GM23338 (cell line): ENCODE results near the gene SNX9. TPM values are rescaled to one million over a fixed set of nuclear protein-coding genes. Genes with fewer than 3 reads are reported as not detected.

Source experiments
- ATAC-seq: fragments of 200-7000 bp; cut with Tn5 transposase; 3 replicates; pipeline ENCODE4 v1.9.1; 2020
- DNase-seq: peaks from one replicate; pipeline ENCODE4 v3.0.0-alpha.2; 2015; ENCODE audit warnings: low spot score
- H2AFZ ChIP-seq: fragments of 200-600 bp; sonication (generic); 2 replicates; pipeline ENCODE4 v1.8.0; 2016; ENCODE audit warnings: antibody characterized with exemption, mild to moderate bottlenecking, moderate library complexity
- H3F3A ChIP-seq: fragments of 200-600 bp; sonication (generic); replicated peaks from 2 replicates; pipeline ENCODE4 v1.8.0; 2017; ENCODE audit warnings: antibody characterized with exemption, mixed run types, low read depth
- H3K27ac ChIP-seq: fragments of 200-600 bp; sonication (generic); 2 replicates; pipeline ENCODE4 v1.6.1; 2016; ENCODE audit warnings: low read depth
- H3K27me3 ChIP-seq: fragments of 200-600 bp; sonication (generic); 2 replicates; pipeline ENCODE4 v1.8.0; 2016; ENCODE audit warnings: mild to moderate bottlenecking, mixed run types, moderate library complexity; ENCODE audit not compliant: insufficient read depth
- H3K36me3 ChIP-seq: fragments of 200-600 bp; sonication (generic); 2 replicates; pipeline ENCODE4 v1.8.0; 2016; ENCODE audit warnings: mild to moderate bottlenecking; ENCODE audit not compliant: insufficient read depth
- H3K4me1 ChIP-seq: fragments of 200-600 bp; sonication (generic); 2 replicates; pipeline ENCODE4 v1.8.0; 2016; ENCODE audit warnings: mild to moderate bottlenecking, moderate library complexity; ENCODE audit not compliant: insufficient read depth
- H3K4me2 ChIP-seq: fragments of 200-600 bp; sonication (generic); 2 replicates; pipeline ENCODE4 v1.7.1; 2017; ENCODE audit warnings: mixed run types
- H3K4me3 ChIP-seq: fragments of 200-600 bp; sonication (generic); 2 replicates; pipeline ENCODE4 v1.6.1; 2016; ENCODE audit warnings: mixed run types
- H3K79me2 ChIP-seq: fragments of 200-600 bp; sonication (generic); replicated peaks from 2 replicates; pipeline ENCODE4 v1.8.0; 2017; ENCODE audit warnings: mild to moderate bottlenecking; ENCODE audit not compliant: insufficient read depth
- H3K9me2 ChIP-seq: fragments of 200-600 bp; sonication (generic); 2 replicates; pipeline ENCODE4 v1.8.0; 2017; ENCODE audit not compliant: insufficient read depth
- H4K20me1 ChIP-seq: fragments of 200-600 bp; sonication (generic); replicated peaks from 2 replicates; pipeline ENCODE4 v1.8.0; 2017; ENCODE audit warnings: mild to moderate bottlenecking; ENCODE audit not compliant: insufficient read depth
- H3K27ac Mint-ChIP-seq: 2 replicates; pipeline ENCODE4 v1.8.0; 2020; ENCODE audit warnings: inconsistent platforms, mild to moderate bottlenecking, moderate library complexity, mixed read lengths
- H3K27me3 Mint-ChIP-seq: 3 replicates; pipeline ENCODE4 v1.8.0; 2022; ENCODE audit warnings: low read depth, mild to moderate bottlenecking, moderate library complexity, mixed read lengths, inconsistent platforms; ENCODE audit not compliant: insufficient read depth, poor library complexity
- H3K36me3 Mint-ChIP-seq: 3 replicates; pipeline ENCODE4 v1.8.0; 2021; ENCODE audit warnings: low read depth, mild to moderate bottlenecking, inconsistent platforms, moderate library complexity, mixed read lengths
- H3K4me1 Mint-ChIP-seq: 3 replicates; pipeline ENCODE4 v1.8.0; 2020; ENCODE audit warnings: mild to moderate bottlenecking, inconsistent platforms, mixed read lengths
- H3K4me3 Mint-ChIP-seq: 3 replicates; pipeline ENCODE4 v1.8.0; 2021; ENCODE audit warnings: moderate library complexity, mild to moderate bottlenecking, inconsistent platforms, mixed read lengths
- H3K9me3 Mint-ChIP-seq: 3 replicates; pipeline ENCODE4 v1.8.0; 2020; ENCODE audit warnings: moderate library complexity, mild to moderate bottlenecking, inconsistent platforms, mixed read lengths
- CREB1 ChIP-seq: fragments of 250-450 bp; sonication (Bioruptor Pico); IDR thresholded peaks from 2 replicates; pipeline ENCODE4 v1.5.0; 2020; ENCODE audit warnings: low read depth, mild to moderate bottlenecking, moderate library complexity
- CTCF ChIP-seq, 2 experiments: fragments of 200-600 bp in 1 of 2; sonication (generic) in 1 of 2; conservative IDR thresholded peaks; 2 replicates each; pipeline versions ENCODE4 v1.5.1 to v1.6.1; 2016 to 2017; ENCODE audit warnings: antibody characterized with exemption in 2 of 2, low read depth in 2 of 2, mild to moderate bottlenecking in 2 of 2, moderate library complexity in 1 of 2
- EZH2 ChIP-seq: fragments of 200-600 bp; sonication (generic); IDR thresholded peaks from one replicate; pipeline ENCODE4 v1.8.0; 2017; ENCODE audit warnings: antibody characterized with exemption, mild to moderate bottlenecking, low read depth; ENCODE audit not compliant: unreplicated experiment
- EZH2phosphoT487 ChIP-seq: fragments of 200-600 bp; sonication (generic); IDR thresholded peaks from one replicate; pipeline ENCODE4 v1.8.1; 2018; ENCODE audit warnings: antibody characterized with exemption; ENCODE audit not compliant: unreplicated experiment
- JUNB ChIP-seq: IDR thresholded peaks from one replicate; pipeline ENCODE4 v1.6.1; 2016; ENCODE audit warnings: antibody characterized with exemption; ENCODE audit not compliant: unreplicated experiment
- NANOG ChIP-seq: IDR thresholded peaks from 2 replicates; pipeline ENCODE4 v1.6.1; 2016; ENCODE audit warnings: antibody characterized with exemption, borderline replicate concordance
- POLR2AphosphoS5 ChIP-seq: IDR thresholded peaks from 2 replicates; pipeline ENCODE4 v1.6.1; 2016; ENCODE audit warnings: antibody characterized with exemption, low read depth
- STAT1 ChIP-seq: IDR thresholded peaks from one replicate; pipeline ENCODE4 v1.6.1; 2016; ENCODE audit warnings: antibody characterized with exemption; ENCODE audit not compliant: unreplicated experiment
- ZNF114 ChIP-seq: fragments of 250-450 bp; sonication (Bioruptor Pico); IDR thresholded peaks from 2 replicates; pipeline ENCODE4 v1.5.0; 2020; ENCODE audit warnings: mild to moderate bottlenecking, moderate library complexity
- ZNF331 ChIP-seq: fragments of 250-450 bp; sonication (Bioruptor Pico); IDR thresholded peaks from 2 replicates; pipeline ENCODE4 v1.5.0; 2020; ENCODE audit warnings: low read depth, mild to moderate bottlenecking, moderate library complexity
- ZNF462 ChIP-seq: fragments of 250-450 bp; sonication (Bioruptor Pico); IDR thresholded peaks from 2 replicates; pipeline ENCODE4 v1.5.0; 2020; ENCODE audit warnings: mild to moderate bottlenecking, moderate library complexity
- polyA plus RNA-seq: library from polyadenylated mRNA; unstranded; fragments of >200 nt; fragmentation: Nextera tagmentation; extraction: Ambion mirVana; gene quantifications from 2 replicates; pipeline ENCODE4 v1.2.1, GENCODE V29; 2016
- total RNA-seq: library from RNA; depleted of rRNA; stranded (reverse); fragments of >200 nt; shearing (Covaris generic); gene quantifications from 2 replicates; pipeline ENCODE4 v1.2.3, GENCODE V29; 2014
- TF ChIP-seq, protein P1 (sequence below): IDR thresholded peaks from one replicate; pipeline ENCODE4 v1.6.1; 2018; ENCODE audit warnings: antibody characterized with exemption; ENCODE audit not compliant: unreplicated experiment
- TF ChIP-seq, protein P2 (sequence below): IDR thresholded peaks from 2 replicates; pipeline ENCODE4 v1.6.1; 2016; ENCODE audit warnings: antibody characterized with exemption

SNX9 gene
- total and polyA plus RNA-seq, 2 experiments from 2014 or later, result 18.4 to 23.3 TPM

DNA sequence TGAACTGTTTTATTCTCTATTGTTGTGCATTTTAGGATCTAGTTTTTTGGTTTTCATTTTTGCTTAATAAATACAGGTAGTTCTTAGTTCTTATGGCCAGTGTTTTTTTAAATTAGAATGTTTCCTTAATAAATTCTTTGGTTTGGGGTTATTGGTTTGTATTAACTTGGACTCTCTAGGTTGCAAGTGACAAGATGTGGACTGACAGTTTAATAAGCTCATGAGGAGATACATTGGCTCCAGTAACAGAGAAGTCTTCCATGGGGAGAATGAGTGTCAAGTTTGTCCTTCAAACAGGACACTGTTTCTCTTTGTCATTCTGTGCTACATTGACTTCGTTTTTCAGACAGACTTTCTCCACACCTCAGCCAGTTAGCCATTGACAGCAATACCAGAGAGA is 39.7 kb downstream of the SNX9 start:
- TF ChIP-seq POLR2AphosphoS5, result no peak
- TF ChIP-seq EZH2, result no peak
- TF ChIP-seq, protein P1, sequence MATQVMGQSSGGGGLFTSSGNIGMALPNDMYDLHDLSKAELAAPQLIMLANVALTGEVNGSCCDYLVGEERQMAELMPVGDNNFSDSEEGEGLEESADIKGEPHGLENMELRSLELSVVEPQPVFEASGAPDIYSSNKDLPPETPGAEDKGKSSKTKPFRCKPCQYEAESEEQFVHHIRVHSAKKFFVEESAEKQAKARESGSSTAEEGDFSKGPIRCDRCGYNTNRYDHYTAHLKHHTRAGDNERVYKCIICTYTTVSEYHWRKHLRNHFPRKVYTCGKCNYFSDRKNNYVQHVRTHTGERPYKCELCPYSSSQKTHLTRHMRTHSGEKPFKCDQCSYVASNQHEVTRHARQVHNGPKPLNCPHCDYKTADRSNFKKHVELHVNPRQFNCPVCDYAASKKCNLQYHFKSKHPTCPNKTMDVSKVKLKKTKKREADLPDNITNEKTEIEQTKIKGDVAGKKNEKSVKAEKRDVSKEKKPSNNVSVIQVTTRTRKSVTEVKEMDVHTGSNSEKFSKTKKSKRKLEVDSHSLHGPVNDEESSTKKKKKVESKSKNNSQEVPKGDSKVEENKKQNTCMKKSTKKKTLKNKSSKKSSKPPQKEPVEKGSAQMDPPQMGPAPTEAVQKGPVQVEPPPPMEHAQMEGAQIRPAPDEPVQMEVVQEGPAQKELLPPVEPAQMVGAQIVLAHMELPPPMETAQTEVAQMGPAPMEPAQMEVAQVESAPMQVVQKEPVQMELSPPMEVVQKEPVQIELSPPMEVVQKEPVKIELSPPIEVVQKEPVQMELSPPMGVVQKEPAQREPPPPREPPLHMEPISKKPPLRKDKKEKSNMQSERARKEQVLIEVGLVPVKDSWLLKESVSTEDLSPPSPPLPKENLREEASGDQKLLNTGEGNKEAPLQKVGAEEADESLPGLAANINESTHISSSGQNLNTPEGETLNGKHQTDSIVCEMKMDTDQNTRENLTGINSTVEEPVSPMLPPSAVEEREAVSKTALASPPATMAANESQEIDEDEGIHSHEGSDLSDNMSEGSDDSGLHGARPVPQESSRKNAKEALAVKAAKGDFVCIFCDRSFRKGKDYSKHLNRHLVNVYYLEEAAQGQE, result no peak
- TF ChIP-seq ZNF462 (CRISPR knock-in tag), result no peak
- TF ChIP-seq, protein P2, sequence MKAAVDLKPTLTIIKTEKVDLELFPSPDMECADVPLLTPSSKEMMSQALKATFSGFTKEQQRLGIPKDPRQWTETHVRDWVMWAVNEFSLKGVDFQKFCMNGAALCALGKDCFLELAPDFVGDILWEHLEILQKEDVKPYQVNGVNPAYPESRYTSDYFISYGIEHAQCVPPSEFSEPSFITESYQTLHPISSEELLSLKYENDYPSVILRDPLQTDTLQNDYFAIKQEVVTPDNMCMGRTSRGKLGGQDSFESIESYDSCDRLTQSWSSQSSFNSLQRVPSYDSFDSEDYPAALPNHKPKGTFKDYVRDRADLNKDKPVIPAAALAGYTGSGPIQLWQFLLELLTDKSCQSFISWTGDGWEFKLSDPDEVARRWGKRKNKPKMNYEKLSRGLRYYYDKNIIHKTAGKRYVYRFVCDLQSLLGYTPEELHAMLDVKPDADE, result no peak
- no peak for TF ChIP-seq ZNF331 (CRISPR knock-in tag)
- TF ChIP-seq CTCF (conservative IDR thresholded peaks at IDR 0.05; ENCODE audit: low read depth in 2 of 2), result no peak
- no peak for TF ChIP-seq ZNF114 (CRISPR knock-in tag)
- no peak for TF ChIP-seq JUNB
- TF ChIP-seq STAT1, result no peak
- no peak for TF ChIP-seq EZH2phosphoT487
- no peak for TF ChIP-seq CREB1 (CRISPR knock-in tag)
- TF ChIP-seq NANOG, result no peak
- Histone ChIP-seq H3K27ac (no peak overlapping the region), H2AFZ (no peak overlapping the region), H3K4me3 (no peak overlapping the region), H3K4me1 (peaks cover 19% of the 10 kb centered on the region), H3K9me2 (no peaks in the 10 kb centered on the region), H3K36me3 (no peaks in the 10 kb centered on the region), H3F3A (no peaks in the 10 kb centered on the region), H3K4me2 (no peak overlapping the region), H3K79me2 (peaks cover 96% of the 10 kb centered on the region), H4K20me1 (peaks cover 3% of the 10 kb centered on the region; the same call in 1 of the 2 replicates), H3K27me3 (no peaks in the 10 kb centered on the region)
- Mint-ChIP-seq H3K9me3 (no peaks in the 10 kb centered on the region), H3K27me3 (peaks cover 1% of the 10 kb centered on the region), H3K4me3 (no peak overlapping the region), H3K4me1 (peaks cover 39% of the 10 kb centered on the region), H3K36me3 (no peaks in the 10 kb centered on the region), H3K27ac (no peak overlapping the region)
- no peak for ATAC-seq
- DNase-seq, result no peak
